HepG2 (cell line): ENCODE results near the gene DCLRE1B. TPM values are rescaled to one million over a fixed set of nuclear protein-coding genes. Genes with fewer than 3 reads are reported as not detected.
A peak's percentile ranks its signal among the peaks of the same experiment; 100 is the strongest.

Experiments used
- ATAC-seq: fragments of 200-7000 bp; cut with Tn5 transposase; 3 replicates; pipeline ENCODE4 v1.9.1; 2020; ENCODE audit warnings: mild to moderate bottlenecking, moderate library complexity
- BruUV-seq: library from RNA; stranded (reverse); fragments of 400-500 nt; replicated peaks from 2 replicates; lab custom pipeline; 2021; lab: Mats Ljungman, UMichigan
- CTCF ChIA-PET: fragments of 300-600 bp; formaldehyde crosslinking; extraction: SDS; loops from one replicate; lab custom pipeline; 2021; ENCODE audit warnings: low total read pairs, inconsistent platforms, low intra/inter-chr PET ratio; lab: Yijun Ruan, JAX
- POLR2A ChIA-PET: fragments of 350-600 bp; sonication (Branson Sonifier 250); formaldehyde crosslinking; loops from one replicate; lab custom pipeline; 2020; ENCODE audit warnings: antibody characterized with exemption, inconsistent platforms; lab: Yijun Ruan, JAX
- DNase-seq: peaks from one replicate; pipeline ENCODE4 v3.0.0-alpha.2; 2015; ENCODE audit warnings: low spot score
- FAIRE-seq: peaks from 3 replicates; lab custom pipeline; 2011; peaks lifted over from hg19 to GRCh38; lab: Jason Lieb, UNC
- H2AFZ ChIP-seq: one replicate; pipeline ENCODE4 v1.6.1; 2011; ENCODE audit warnings: low read length, inconsistent platforms
- H3K27ac ChIP-seq: fragments of 300-600 bp; 3 replicates; pipeline ENCODE4 v1.8.0; 2011; ENCODE audit warnings: mixed run types, mild to moderate bottlenecking, mixed read lengths, low read length, inconsistent platforms; ENCODE audit not compliant: insufficient read depth; ENCODE audit errors: extremely low read length
- H3K27me3 ChIP-seq, 2 experiments: fragments of 200-600 bp in 1 of 2; 2 replicates in 1 of 2; 3 replicates in 1 of 2; pipeline versions ENCODE4 v1.6.0 to v1.8.0; 2011; ENCODE audit warnings: low read length in 2 of 2, mild to moderate bottlenecking in 2 of 2, moderate library complexity in 2 of 2, inconsistent platforms in 1 of 2; ENCODE audit not compliant: insufficient read depth in 2 of 2, control insufficient read depth in 1 of 2
- H3K36me3 ChIP-seq, 2 experiments: fragments of 200-600 bp in 1 of 2; replicated peaks in 1 of 2; 2 replicates in 1 of 2; 3 replicates in 1 of 2; pipeline versions ENCODE4 v1.5.1 to v1.8.0; 2011; ENCODE audit warnings: low read length in 2 of 2, inconsistent platforms in 1 of 2; ENCODE audit not compliant: insufficient read depth in 2 of 2, control insufficient read depth in 1 of 2
- H3K4me1 ChIP-seq: 2 replicates; pipeline ENCODE4 v1.5.1; 2012; ENCODE audit warnings: low read length, inconsistent platforms; ENCODE audit not compliant: insufficient read depth
- H3K4me2 ChIP-seq: 2 replicates; pipeline ENCODE4 v1.6.0; 2011; ENCODE audit warnings: low read depth, low read length, inconsistent platforms
- H3K4me3 ChIP-seq, 3 experiments: fragments of 200-600 bp in 1 of 3; sonication (generic), shearing (Covaris generic) in 1 of 3; replicated peaks in 1 of 3; 2 replicates each; pipeline ENCODE4 v1.5.1; 2011 to 2016; ENCODE audit warnings: low read length in 3 of 3, inconsistent platforms in 2 of 3, low read depth in 2 of 3, mild to moderate bottlenecking in 2 of 3, control low read depth in 1 of 3, mixed read lengths in 1 of 3; ENCODE audit not compliant: insufficient read depth in 1 of 3
- H3K79me2 ChIP-seq: one replicate; pipeline ENCODE4 v1.6.1; 2011; ENCODE audit warnings: low read length, inconsistent platforms; ENCODE audit not compliant: insufficient read depth
- H3K9ac ChIP-seq: 2 replicates; pipeline ENCODE4 v1.6.0; 2011; ENCODE audit warnings: mild to moderate bottlenecking, low read depth, low read length, inconsistent platforms; ENCODE audit not compliant: insufficient read depth
- H3K9me3 ChIP-seq: 2 replicates; pipeline ENCODE4 v1.5.1; 2012; ENCODE audit warnings: mild to moderate bottlenecking, low read length
- H4K20me1 ChIP-seq: 2 replicates; pipeline ENCODE4 v1.6.0; 2011; ENCODE audit warnings: inconsistent platforms, mild to moderate bottlenecking, low read length, moderate library complexity; ENCODE audit not compliant: insufficient read depth
- CEBPB ChIP-seq: IDR thresholded peaks from 2 replicates; pipeline ENCODE4 v1.6.1; 2011; ENCODE audit warnings: low read depth, low read length, improper control_type of control experiment, borderline replicate concordance
- CHCHD3 ChIP-seq: sonication (generic); formaldehyde crosslinking; IDR thresholded peaks from 2 replicates; pipeline ENCODE4 v1.8.0; 2022; ENCODE audit warnings: mild to moderate bottlenecking, missing genetic modification reagents, moderate library complexity
- GATAD2A ChIP-seq: IDR thresholded peaks from 2 replicates; pipeline ENCODE4 v1.6.1; 2016
- GMEB1 ChIP-seq: sonication (generic); formaldehyde crosslinking; IDR thresholded peaks from 2 replicates; pipeline ENCODE4 v1.5.1; 2020; ENCODE audit warnings: missing genetic modification reagents, mild to moderate bottlenecking, borderline replicate concordance
- HDAC6 ChIP-seq: fragments of 200-600 bp; sonication (generic); IDR thresholded peaks from 2 replicates; pipeline ENCODE4 v1.7.0; 2017; ENCODE audit warnings: mild to moderate bottlenecking, antibody characterized with exemption, low read length, low read depth
- IRF1 ChIP-seq: sonication (generic); formaldehyde crosslinking; IDR thresholded peaks from 2 replicates; pipeline ENCODE4 v1.4.0; 2020; ENCODE audit warnings: low read depth, mild to moderate bottlenecking, missing genetic modification reagents
- NFATC3 ChIP-seq: sonication (generic); formaldehyde crosslinking; IDR thresholded peaks from 2 replicates; pipeline ENCODE4 v1.5.1; 2020; ENCODE audit warnings: mild to moderate bottlenecking, missing genetic modification reagents
- NR3C1 ChIP-seq: sonication (generic); formaldehyde crosslinking; IDR thresholded peaks from 2 replicates; pipeline ENCODE4 v1.4.0; 2020; ENCODE audit warnings: missing genetic modification reagents
- SMAD3 ChIP-seq: sonication (generic); formaldehyde crosslinking; IDR thresholded peaks from 2 replicates; pipeline ENCODE4 v1.4.0; 2020; ENCODE audit warnings: missing genetic modification reagents
- SOX13 ChIP-seq, 3 experiments: fragments of 450-650 bp in 1 of 3; sonication (generic) in 1 of 3; formaldehyde crosslinking in 1 of 3; IDR thresholded peaks in 2 of 3; conservative IDR thresholded peaks in 1 of 3; 2 replicates each; pipeline versions ENCODE4 v1.5.0 to v1.6.1; 2016 to 2020; ENCODE audit warnings: antibody characterized with exemption in 1 of 3, mild to moderate bottlenecking in 1 of 3, missing compliant biosample characterization in 1 of 3, missing genetic modification reagents in 1 of 3, moderate library complexity in 1 of 3
- ZBTB21 ChIP-seq: sonication (generic); formaldehyde crosslinking; IDR thresholded peaks from 2 replicates; pipeline ENCODE4 v1.4.0; 2020; ENCODE audit warnings: missing genetic modification reagents
- ZNF143 ChIP-seq: sonication (generic); formaldehyde crosslinking; IDR thresholded peaks from 2 replicates; pipeline ENCODE4 v1.4.0; 2020; ENCODE audit warnings: missing genetic modification reagents
- ZNF883 ChIP-seq: sonication (generic); formaldehyde crosslinking; IDR thresholded peaks from 2 replicates; pipeline ENCODE4 v1.5.1; 2020; ENCODE audit warnings: mild to moderate bottlenecking, missing genetic modification reagents; ENCODE audit errors: not compliant biosample characterization
- WGBS: methylation state at CpG from one replicate; pipeline ENCODE4 v1.1.6; 2017; ENCODE audit warnings: low lambda C conversion rate; 5-methylcytosine and 5-hydroxymethylcytosine counted together
- in situ Hi-C: cut with HindIII; loops from 2 replicates; pipeline ENCODE4 v1.10.0; 2017; ENCODE audit warnings: low pct_unique_long_range_greater_than_20kb; ENCODE audit not compliant: extremely low pct_ligation_motif_present
- intact Hi-C: fragments of 100-400 bp; cut with micrococcal nuclease; formaldehyde crosslinking; loops from one replicate; pipeline ENCODE4 v1.10.0; 2022; ENCODE audit not compliant: unreplicated experiment
- polyA plus RNA-seq, 8 experiments: library from polyadenylated mRNA; depleted of rRNA in 3 of 8; stranded (reverse) in 7 of 8; unstranded in 1 of 8; fragments of >200 nt; fragmentation: Illumina TruSeq in 4 of 8; extraction: Trizol in 4 of 8; gene quantifications; 2 replicates each; pipeline versions ENCODE4 v1.2.1 to v1.2.3, GENCODE V29; 2011 to 2016; ENCODE audit warnings: low read depth in 4 of 8, missing spikeins in 1 of 8, mixed read lengths in 1 of 8; ENCODE audit not compliant: insufficient read depth in 1 of 8
- total RNA-seq, 5 experiments: library from RNA; depleted of rRNA; stranded (reverse); fragments of >200 nt; fragmentation: Illumina TruSeq; extraction: Trizol; gene quantifications; 2 replicates each; pipeline ENCODE4 v1.2.3, GENCODE V29; 2016; ENCODE audit warnings: low read depth in 1 of 5

Gene DCLRE1B
- total and polyA plus RNA-seq, 2 of the 13 experiments (the other 11 are each of a cell fraction or from before 2014, with no cell fraction given): 2.7 to 8.0 TPM

GRCh38 chr1:113943028-113943811, 38.1 kb downstream of the DCLRE1B start:
- ATAC-seq (no peak), DNase-seq (no peak), FAIRE-seq (no peak)
- Histone ChIP-seq H2AFZ (no peak overlapping the region), H3K4me1 (peaks cover 50% of the 10 kb centered on the region), H3K27me3 (no peaks in the 10 kb centered on the region), H3K9me3 (no peaks in the 10 kb centered on the region), H3K27ac (no peak overlapping the region), H4K20me1 (0 out of 2 replicates have a peak, but pooled peaks cover 5% of the 10 kb centered on the region), H3K4me3 (no peak overlapping the region), H3K36me3 (peaks cover 9 to 24% of the 10 kb centered on the region in 2 experiments; a peak in 4 of 5 replicates), H3K9ac (no peak overlapping the region), H3K4me2 (no peak overlapping the region), H3K79me2 (peaks cover 74% of the 10 kb centered on the region)
- intact Hi-C loops (no loop called here), in situ Hi-C loops (no loop called here)
- TF ChIP-seq CEBPB (peak; percentile 79), ZBTB21 (CRISPR knock-in tag) (no peak)
- BruUV-seq: no TSS peak
- POLR2A ChIA-PET: no interaction called here
- CTCF ChIA-PET: no interaction called here

GRCh38 chr1:113945329-113945728, 40.2 kb downstream of the DCLRE1B start:
- DNase-seq (peak; percentile 46), FAIRE-seq (no peak), ATAC-seq (no peak)
- intact Hi-C loops: loop anchor here (5.0 kb wide), 1 partner anchor 108 kb away; no protein-coding TSS in a partner anchor
- POLR2A ChIA-PET: interaction anchor here (0.6 to 0.9 kb wide), 3 partner anchors 15 to 106 kb away, joined by 3 to 4 read pairs (median 4); partner anchors contain the start of gene HIPK1
- Histone ChIP-seq H2AFZ (no peak overlapping the region), H3K4me3 (no peak overlapping the region), H3K9me3 (no peaks in the 10 kb centered on the region), H3K4me2 (peak overlapping the region; percentile 33), H4K20me1 (peaks cover 8% of the 10 kb centered on the region; the same call in 1 of the 2 replicates), H3K27ac (peak overlapping the region; percentile 40), H3K9ac (no peak overlapping the region), H3K27me3 (no peaks in the 10 kb centered on the region), H3K79me2 (peaks cover 76% of the 10 kb centered on the region), H3K36me3 (peaks cover 7 to 20% of the 10 kb centered on the region in 2 experiments; a peak in 4 of 5 replicates), H3K4me1 (peaks cover 48% of the 10 kb centered on the region)
- CTCF ChIA-PET: no interaction called here
- no TSS peak for BruUV-seq
- in situ Hi-C loops: no loop called here
- 88% methylated on average over 1 of the region's 1 CpG for WGBS
- no peak for TF ChIP-seq SMAD3 (CRISPR knock-in tag)
- TF ChIP-seq IRF1: no peak
- 0 out of 2 replicates have a peak, but pooled peaks have one; percentile 11 for TF ChIP-seq GATAD2A (CRISPR knock-in tag)
- TF ChIP-seq CHCHD3 (CRISPR knock-in tag): no peak
- no peak for TF ChIP-seq ZNF143
- TF ChIP-seq NFATC3 (CRISPR knock-in tag): no peak
- no peak for TF ChIP-seq GMEB1 (CRISPR knock-in tag)
- no peak for TF ChIP-seq HDAC6
- TF ChIP-seq ZNF883 (CRISPR knock-in tag): no peak
- TF ChIP-seq SOX13 (IDR thresholded peaks at IDR 0.05): no peak
- TF ChIP-seq SOX13 (CRISPR knock-in tag; conservative IDR thresholded peaks at IDR 0.05 in 1 of 2, IDR thresholded peaks at IDR 0.05 in 1 of 2): peak in 1 of 2 experiments; percentile 32; a peak in 1 of 4 replicates
- no peak for TF ChIP-seq NR3C1
